Activated naive CD4-positive, alpha-beta T cell treated with anti-CD3 and anti-CD28 coated beads, Interleukin-2, amount 50 U/mL, for 16 hours (primary cell): ENCODE results near the gene MOCS3.
A peak's percentile ranks its signal among the peaks of the same experiment; 100 is the strongest.
"Not testable (repeated sequence)": the region's sequence is repeated elsewhere in the genome, so short reads cannot be mapped to it uniquely, and the experiment has no call there.

Source experiments
- DNase-seq: peaks from one replicate; pipeline ENCODE4 v3.0.0-alpha.2; 2020

Gene MOCS3

GRCh38 chr20:50932016-50932485 is 26.6 kb upstream of the MOCS3 start:
- DNase-seq = no peak

- DNase-seq = no peak
Observed at GRCh38 chr20:50932691-50933280, 25.8 kb upstream of the MOCS3 start.

GRCh38 chr20:50933589-50933988 is 25.0 kb upstream of the MOCS3 start:
- no peak for DNase-seq

- DNase-seq = no peak
Observed at GRCh38 chr20:50943069-50943468, 15.5 kb upstream of the MOCS3 start.

GRCh38 chr20:50948132-50948785 is 10.4 kb upstream of the MOCS3 start:
- no peak for DNase-seq

GRCh38 chr20:50953196-50953595 is 5.4 kb upstream of the MOCS3 start:
- no peak for DNase-seq

GRCh38 chr20:50953821-50954220 is 4.8 kb upstream of the MOCS3 start:
- DNase-seq = no peak

- no peak for DNase-seq
Observed at GRCh38 chr20:50957276-50957675, 1.3 kb upstream of the MOCS3 start.

- DNase-seq = peak; percentile 87
Observed at GRCh38 chr20:50957798-50958614, 612 bp upstream of the MOCS3 start, which contains the start of gene DPM1. DPM1 (minus strand) TSS chr20:50958532; CDS start chr20:50958523, 9 bp downstream.

- DNase-seq = no peak
Observed at GRCh38 chr20:50959543-50960126, 1.0 kb downstream of the MOCS3 start.

GRCh38 chr20:50967586-50967985 is 9.0 kb downstream of the MOCS3 start:
- DNase-seq = no peak

- no peak for DNase-seq
Observed at GRCh38 chr20:50968289-50968688, 9.7 kb downstream of the MOCS3 start.

GRCh38 chr20:50969435-50969834 is 10.8 kb downstream of the MOCS3 start:
- no peak for DNase-seq

GRCh38 chr20:50969912-50970311 is 11.3 kb downstream of the MOCS3 start:
- no peak for DNase-seq

GRCh38 chr20:50975701-50976330 is 17.2 kb downstream of the MOCS3 start:
- DNase-seq = no peak

GRCh38 chr20:50977066-50978021 is 18.7 kb downstream of the MOCS3 start:
- no peak for DNase-seq

- not testable (repeated sequence) for DNase-seq
Observed at GRCh38 chr20:50978533-50978932, 19.9 kb downstream of the MOCS3 start.

- no peak for DNase-seq
Observed at GRCh38 chr20:50980071-50980681, 21.6 kb downstream of the MOCS3 start.

- peak; percentile 65 for DNase-seq
Observed at GRCh38 chr20:50980851-50981713, 22.5 kb downstream of the MOCS3 start.

GRCh38 chr20:50981714-50982048 is 23.1 kb downstream of the MOCS3 start:
- DNase-seq = no peak
